K562 (cell line): ENCODE measurements around the gene ARID5B. TPM values are rescaled to one million over a fixed set of nuclear protein-coding genes. Genes with fewer than 3 reads are reported as not detected.

Experiments used
- ATAC-seq: fragments of 200-7000 bp; cut with Tn5 transposase; 3 replicates; pipeline ENCODE4 v1.9.1; 2020; ENCODE audit warnings: moderate library complexity
- BruUV-seq: library from RNA; stranded (reverse); fragments of 400-500 nt; replicated peaks from 2 replicates; lab custom pipeline; 2021; lab: Mats Ljungman, UMichigan
- CTCF ChIA-PET: fragments of 300-600 bp; formaldehyde crosslinking; extraction: SDS; loops from one replicate; lab custom pipeline; 2021; ENCODE audit warnings: low intra/inter-chr PET ratio; lab: Yijun Ruan, JAX
- POLR2A ChIA-PET: fragments of 300-600, 350-650 bp; sonication (Branson Sonifier 250); formaldehyde crosslinking; extraction: SDS; loops from one replicate; lab custom pipeline; 2021; ENCODE audit warnings: antibody characterized with exemption, inconsistent platforms; lab: Yijun Ruan, JAX
- DNase-seq, 4 experiments: peaks; one replicate each; pipeline versions ENCODE4 v3.0.0 to v3.0.0-alpha.2; 2011 to 2018; ENCODE audit warnings: low spot score in 3 of 4, mixed read lengths in 3 of 4; ENCODE audit errors: extremely low read depth in 1 of 4
- FAIRE-seq: peaks from 2 replicates; lab custom pipeline; 2011; peaks lifted over from hg19 to GRCh38; lab: Jason Lieb, UNC
- H2AFZ ChIP-seq: 2 replicates; pipeline ENCODE4 v1.6.0; 2011; ENCODE audit warnings: low read depth, low read length, control low read depth, inconsistent platforms
- H3K27ac ChIP-seq: fragments of 200-600 bp; 3 replicates; pipeline ENCODE4 v1.8.0; 2011; ENCODE audit warnings: low read depth, mild to moderate bottlenecking, control low read depth, inconsistent platforms, low read length, moderate library complexity, mixed read lengths; ENCODE audit errors: extremely low read depth
- H3K27me3 ChIP-seq, 2 experiments: fragments of 300-600 bp in 1 of 2; 2 replicates in 1 of 2; 3 replicates in 1 of 2; pipeline versions ENCODE4 v1.6.0 to v1.8.0; 2011; ENCODE audit warnings: inconsistent platforms in 2 of 2, low read length in 2 of 2, mild to moderate bottlenecking in 1 of 2, mixed read lengths in 1 of 2, moderate library complexity in 1 of 2; ENCODE audit not compliant: control insufficient read depth in 2 of 2, insufficient read depth in 2 of 2
- H3K36me3 ChIP-seq: fragments of 300-600 bp; 3 replicates; pipeline ENCODE4 v1.8.0; 2011; ENCODE audit warnings: mild to moderate bottlenecking, low read length, inconsistent platforms; ENCODE audit not compliant: control insufficient read depth, insufficient read depth
- H3K4me1 ChIP-seq, 2 experiments: fragments of 200-600 bp in 1 of 2; replicated peaks in 1 of 2; 2 replicates in 1 of 2; 3 replicates in 1 of 2; pipeline versions ENCODE4 v1.5.1 to v1.8.0; 2011; ENCODE audit warnings: inconsistent platforms in 2 of 2, low read length in 2 of 2, mild to moderate bottlenecking in 1 of 2, mixed read lengths in 1 of 2, moderate library complexity in 1 of 2; ENCODE audit not compliant: control insufficient read depth in 2 of 2, insufficient read depth in 2 of 2
- H3K4me2 ChIP-seq: 2 replicates; pipeline ENCODE4 v1.6.1; 2011; ENCODE audit warnings: low read length, control low read depth, inconsistent platforms, mixed read lengths; ENCODE audit not compliant: insufficient read depth
- H3K4me3 ChIP-seq: fragments of 200-600 bp; sonication (generic), shearing (Covaris generic); 2 replicates; pipeline ENCODE4 v1.5.1; 2016; ENCODE audit warnings: control low read depth, inconsistent platforms
- H3K79me2 ChIP-seq: fragments of 200-600 bp; 3 replicates; pipeline ENCODE4 v1.8.0; 2011; ENCODE audit warnings: low read length, inconsistent platforms; ENCODE audit not compliant: control insufficient read depth, insufficient read depth
- H3K9ac ChIP-seq, 2 experiments: 2 replicates each; pipeline versions ENCODE4 v1.6.0 to v1.6.1; 2011; ENCODE audit warnings: low read depth in 2 of 2, low read length in 2 of 2, control low read depth in 1 of 2, inconsistent platforms in 1 of 2, mild to moderate bottlenecking in 1 of 2, mixed read lengths in 1 of 2; ENCODE audit not compliant: insufficient read depth in 1 of 2
- H3K9me1 ChIP-seq: one replicate; pipeline ENCODE4 v1.6.0; 2011; ENCODE audit warnings: inconsistent platforms, mild to moderate bottlenecking, low read length, moderate library complexity; ENCODE audit not compliant: control insufficient read depth, insufficient read depth
- H3K9me3 ChIP-seq: replicated peaks from 2 replicates; pipeline ENCODE4 v1.5.1; 2011; ENCODE audit warnings: low read depth, low read length, inconsistent platforms; ENCODE audit not compliant: control insufficient read depth, insufficient read depth
- H4K20me1 ChIP-seq: replicated peaks from 2 replicates; pipeline ENCODE4 v1.6.1; 2011; ENCODE audit warnings: low read length, inconsistent platforms, mixed read lengths; ENCODE audit not compliant: control insufficient read depth, insufficient read depth
- CHCHD3 ChIP-seq: fragments of 250-450 bp; sonication (Bioruptor Pico); IDR thresholded peaks from 2 replicates; pipeline ENCODE4 v2.1.2; 2022; ENCODE audit warnings: mild to moderate bottlenecking
- E4F1 ChIP-seq: fragments of 250-450 bp; sonication (Bioruptor Pico); IDR thresholded peaks from 2 replicates; pipeline ENCODE4 v1.5.0; 2021; ENCODE audit warnings: mild to moderate bottlenecking, borderline replicate concordance
- HIVEP1 ChIP-seq: fragments of 250-450 bp; sonication (Bioruptor Pico); IDR thresholded peaks from 2 replicates; pipeline ENCODE4 v1.4.0; 2020; ENCODE audit warnings: mild to moderate bottlenecking
- MTA3 ChIP-seq: fragments of 450-650 bp; formaldehyde crosslinking; IDR thresholded peaks from 2 replicates; pipeline ENCODE4 v1.6.1; 2017; ENCODE audit warnings: mild to moderate bottlenecking, borderline replicate concordance
- NFYB ChIP-seq: IDR thresholded peaks from 2 replicates; pipeline ENCODE4 v1.6.1; 2011; ENCODE audit warnings: mild to moderate bottlenecking, moderate library complexity; ENCODE audit not compliant: insufficient read length; ENCODE audit errors: extremely low read depth
- PML ChIP-seq: IDR thresholded peaks from 2 replicates; pipeline ENCODE4 v1.6.1; 2012; ENCODE audit warnings: low read length, inconsistent platforms
- TCF7L2 ChIP-seq: fragments of 150-350 bp; IDR thresholded peaks from 2 replicates; pipeline ENCODE4 v1.6.1; 2016; ENCODE audit warnings: low read depth, mild to moderate bottlenecking, low read length, moderate library complexity
- ZNF121 ChIP-seq: sonication (generic); formaldehyde crosslinking; conservative IDR thresholded peaks from 2 replicates; pipeline ENCODE4 v1.8.0; 2022; ENCODE audit warnings: missing genetic modification reagents
- ZNF280A ChIP-seq: fragments of 450-650 bp; IDR thresholded peaks from 2 replicates; pipeline ENCODE4 v1.6.1; 2018; ENCODE audit warnings: mild to moderate bottlenecking, low read depth; ENCODE audit not compliant: partially characterized antibody
- WGBS: fragments of 100-300 bp; shearing (Covaris generic); methylation state at CpG from one replicate; pipeline ENCODE4 v1.1.6; 2016; ENCODE audit warnings: low coverage, mixed read lengths; ENCODE audit not compliant: insufficient coverage; ENCODE audit errors: missing lambda C conversion rate; 5-methylcytosine and 5-hydroxymethylcytosine counted together
- in situ Hi-C: fragments of 300-500 bp; cut with MboI; formaldehyde crosslinking; loops from 4 replicates; pipeline ENCODE4 v1.15.0; 2018; ENCODE audit warnings: inconsistent platforms, mixed read lengths
- intact Hi-C: fragments of 100-400 bp; cut with micrococcal nuclease; formaldehyde crosslinking; loops from 2 replicates; pipeline ENCODE4 v1.14.2; 2022
- polyA plus RNA-seq, 8 experiments: library from polyadenylated mRNA; depleted of rRNA in 4 of 8; stranded (reverse) in 5 of 8; unstranded in 3 of 8; fragments of >200 nt; fragmentation: Nextera tagmentation in 2 of 8; fragmentation: Illumina TruSeq in 1 of 8; extraction: Ambion mirVana in 2 of 8; extraction: Trizol in 1 of 8; gene quantifications; 2 replicates each; pipeline versions ENCODE4 v1.2.1 to v1.2.3, GENCODE V29; 2011 to 2014; ENCODE audit warnings: inconsistent platforms in 1 of 8, missing spikeins in 1 of 8
- total RNA-seq, 7 experiments: library from RNA; depleted of rRNA in 6 of 7; stranded (reverse); fragments of >200 nt in 6 of 7; fragmentation: Illumina TruSeq in 2 of 7; extraction: Trizol in 2 of 7; gene quantifications; 2 replicates each; pipeline versions ENCODE4 v1.2.1 to v1.2.3, GENCODE V29; 2011 to 2021; ENCODE audit warnings: low replicate concordance in 1 of 7

Gene ARID5B
- total and polyA plus RNA-seq, 9 of the 15 experiments (the other 6 are each of a cell fraction or from before 2014, with no cell fraction given): 0.48 to 1.6 (median 0.80) TPM

DNA sequence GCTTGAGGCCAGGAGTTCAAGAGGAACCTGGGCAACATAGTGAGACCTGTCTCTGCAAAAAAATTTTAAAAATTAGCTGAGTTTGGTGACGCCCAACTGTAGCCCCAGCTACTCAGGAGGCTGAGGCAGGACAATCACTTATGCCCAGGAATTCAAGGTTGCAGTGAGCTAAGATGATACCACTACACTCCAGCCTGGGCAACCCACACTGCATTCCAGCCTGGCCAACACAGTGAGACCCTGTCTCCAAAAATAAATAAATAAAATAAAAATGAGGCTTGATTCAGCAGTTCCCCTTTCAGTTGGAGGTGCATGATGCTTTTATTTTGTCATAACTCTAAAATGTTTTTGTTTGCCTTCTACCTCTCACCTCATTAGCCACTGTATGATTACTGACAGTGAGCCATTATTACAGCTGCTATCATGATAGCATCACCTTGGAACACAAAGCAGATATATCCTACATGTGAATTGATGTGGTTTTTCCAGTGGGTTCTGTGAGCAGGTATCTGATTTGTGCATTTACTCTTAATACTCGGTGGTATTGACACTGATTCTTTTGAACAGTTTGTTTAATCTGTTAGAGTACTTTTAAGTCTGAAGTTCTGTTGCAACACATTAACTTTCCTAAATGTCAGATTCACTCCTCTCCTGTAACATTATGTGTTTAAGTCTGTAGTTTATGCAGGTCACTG lies 49.1 kb downstream of the ARID5B start:
- ATAC-seq (no peak), FAIRE-seq (no peak), DNase-seq (no peak)
- ChIA-PET CTCF (no interaction called here), POLR2A (no interaction called here)
- Histone ChIP-seq H3K4me1 (no peaks in the 10 kb centered on the region), H2AFZ (no peak overlapping the region), H3K27me3 (no peaks in the 10 kb centered on the region), H3K4me2 (no peak overlapping the region), H3K9ac (no peak overlapping the region), H4K20me1 (no peaks in the 10 kb centered on the region), H3K4me3 (no peak overlapping the region), H3K9me3 (no peaks in the 10 kb centered on the region), H3K36me3 (no peaks in the 10 kb centered on the region), H3K27ac (no peak overlapping the region), H3K79me2 (no peaks in the 10 kb centered on the region), H3K9me1 (no peaks in the 10 kb centered on the region)
- BruUV-seq: no TSS peak
- WGBS: 21% methylated on average over 2 of the region's 2 CpGs
- intact Hi-C loops: no loop called here
- TF ChIP-seq ZNF121 (CRISPR knock-in tag) (peak; percentile 59), MTA3 (no peak)
- TF ChIP-seq, all 486 proteins: peak for 1
- in situ Hi-C loops: no loop called here

DNA sequence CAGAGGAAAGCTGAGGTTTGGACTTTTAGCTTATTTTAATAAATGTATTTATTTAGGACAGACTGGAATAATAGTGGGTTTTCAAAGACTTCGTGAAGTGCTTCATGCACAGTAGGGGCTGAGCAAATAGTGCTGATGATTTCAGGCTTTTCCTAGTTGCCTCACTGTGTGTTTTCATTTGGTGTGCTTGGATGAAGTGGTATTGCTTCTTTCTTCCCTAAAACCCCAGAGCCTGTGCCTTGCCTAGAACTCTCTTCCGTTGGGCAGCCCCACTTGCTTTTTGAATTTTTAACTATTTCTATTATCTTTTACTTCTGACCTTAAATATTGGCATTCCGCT lies 49.6 kb downstream of the ARID5B start:
- DNase-seq (no peak), FAIRE-seq (no peak), ATAC-seq (no peak)
- Histone ChIP-seq H3K4me3 (no peak overlapping the region), H3K4me2 (no peak overlapping the region), H3K27ac (no peak overlapping the region), H3K9me3 (no peaks in the 10 kb centered on the region), H3K4me1 (no peaks in the 10 kb centered on the region), H3K9me1 (no peaks in the 10 kb centered on the region), H3K79me2 (no peaks in the 10 kb centered on the region), H2AFZ (no peak overlapping the region), H4K20me1 (no peaks in the 10 kb centered on the region), H3K36me3 (no peaks in the 10 kb centered on the region), H3K27me3 (no peaks in the 10 kb centered on the region), H3K9ac (no peak overlapping the region)
- POLR2A ChIA-PET: no interaction called here
- CTCF ChIA-PET: no interaction called here
- in situ Hi-C loops: no loop called here
- no peak for TF ChIP-seq E4F1 (CRISPR knock-in tag)
- no peak for TF ChIP-seq TCF7L2
- no peak for TF ChIP-seq HIVEP1 (CRISPR knock-in tag)
- no peak for TF ChIP-seq PML
- no peak for TF ChIP-seq NFYB
- no peak for TF ChIP-seq ZNF280A
- TF ChIP-seq CHCHD3: no peak
- WGBS: 10% methylated on average over 3 of the region's 3 CpGs
- BruUV-seq: no TSS peak
- intact Hi-C loops: no loop called here
